Germinal center (tissue), 1 donor: Measurements from ENCODE around the gene COPRS.
A peak's percentile ranks its signal among the peaks of the same experiment; 100 is the strongest.

Experiments used
- DNase-seq: peaks from one replicate; pipeline ENCODE4 v3.0.0; 2012; ENCODE audit warnings: mixed read lengths, low spot score

COPRS gene

GRCh38 chr17:31807846-31808245, 51.2 kb downstream of the COPRS start:
- no peak for DNase-seq

- no peak for DNase-seq
Observed at GRCh38 chr17:31806921-31807320, 52.1 kb downstream of the COPRS start.

- no peak for DNase-seq
Observed at GRCh38 chr17:31803494-31804213, 55.4 kb downstream of the COPRS start.

GRCh38 chr17:31802502-31802901, 56.5 kb downstream of the COPRS start:
- DNase-seq, result peak; percentile 5
